Mucosa of rectum (tissue), 2 donors: Measurements from ENCODE around the gene FERD3L.
"Not testable (repeated sequence)": the region's sequence is repeated elsewhere in the genome, so short reads cannot be mapped to it uniquely, and the experiment has no call there.

Source experiments
- H3K27ac ChIP-seq, 2 donors: one replicate each; pipeline ENCODE4 v1.7.0; 2013; ENCODE audit warnings: inconsistent platforms in 2 of 2, low read depth in 2 of 2, low read length in 2 of 2
- H3K27me3 ChIP-seq, 2 donors: one replicate each; pipeline ENCODE4 v1.7.0; 2013; ENCODE audit warnings: low read length in 2 of 2; ENCODE audit not compliant: control insufficient read depth in 2 of 2, insufficient read depth in 2 of 2
- H3K36me3 ChIP-seq, 2 donors: one replicate each; pipeline ENCODE4 v1.7.0; 2013; ENCODE audit warnings: low read length in 2 of 2; ENCODE audit not compliant: control insufficient read depth in 2 of 2, insufficient read depth in 2 of 2
- H3K4me1 ChIP-seq, 2 donors: one replicate each; pipeline ENCODE4 v1.7.0; 2013; ENCODE audit warnings: low read length in 2 of 2, mild to moderate bottlenecking in 1 of 2; ENCODE audit not compliant: control insufficient read depth in 2 of 2, insufficient read depth in 2 of 2
- H3K4me3 ChIP-seq, 2 donors: one replicate each; pipeline ENCODE4 v1.7.0; 2013; ENCODE audit warnings: low read length in 2 of 2
- H3K9ac ChIP-seq, 2 donors: one replicate each; pipeline ENCODE4 v1.7.0; 2013; ENCODE audit warnings: low read length in 2 of 2, low read depth in 1 of 2, mild to moderate bottlenecking in 1 of 2
- H3K9me3 ChIP-seq, 2 donors: one replicate each; pipeline ENCODE4 v1.7.0; 2013; ENCODE audit warnings: low read length in 2 of 2; ENCODE audit not compliant: control insufficient read depth in 2 of 2
- donor health status: healthy.
- donor health status: Normal muscosa, but diverticular disease.

Gene FERD3L, protein sequence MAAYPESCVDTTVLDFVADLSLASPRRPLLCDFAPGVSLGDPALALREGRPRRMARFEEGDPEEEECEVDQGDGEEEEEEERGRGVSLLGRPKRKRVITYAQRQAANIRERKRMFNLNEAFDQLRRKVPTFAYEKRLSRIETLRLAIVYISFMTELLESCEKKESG

DNA sequence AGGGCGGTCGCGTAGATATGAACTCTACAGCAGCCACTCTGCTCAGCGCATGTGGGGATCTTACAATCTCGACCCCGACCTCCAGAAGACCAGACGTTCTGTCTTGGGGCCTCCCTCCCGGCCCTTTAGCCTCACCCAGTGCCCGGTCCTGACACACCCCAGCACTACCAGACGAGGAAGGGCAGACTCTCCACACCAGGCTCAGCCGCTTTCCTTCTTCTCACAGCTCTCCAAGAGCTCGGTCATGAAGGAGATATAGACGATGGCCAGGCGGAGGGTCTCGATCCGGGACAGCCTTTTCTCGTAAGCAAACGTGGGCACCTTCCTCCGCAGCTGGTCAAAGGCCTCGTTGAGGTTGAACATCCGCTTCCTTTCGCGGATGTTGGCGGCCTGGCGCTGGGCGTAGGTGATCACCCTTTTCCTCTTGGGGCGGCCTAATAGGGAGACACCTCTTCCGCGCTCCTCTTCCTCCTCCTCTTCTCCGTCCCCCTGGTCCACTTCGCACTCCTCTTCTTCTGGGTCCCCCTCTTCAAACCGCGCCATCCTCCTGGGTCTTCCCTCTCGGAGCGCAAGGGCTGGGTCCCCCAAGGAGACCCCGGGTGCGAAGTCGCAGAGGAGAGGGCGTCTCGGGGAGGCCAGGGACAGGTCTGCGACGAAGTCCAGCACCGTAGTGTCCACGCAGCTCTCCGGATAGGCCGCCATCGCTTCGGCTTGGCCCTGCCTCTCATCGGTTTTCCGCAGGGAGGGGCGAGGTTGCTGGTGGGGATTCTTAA lies at the start of gene FERD3L:
FERD3L (minus strand) TSS at position 761 of the 773 bp plus-strand sequence; CDS start at position 702, 59 bp downstream.
- H3K9me3 ChIP-seq, result peaks cover 0 to 6% of the 10 kb centered on the region in 2 donors
- peaks cover 7 to 12% of the 10 kb centered on the region in 2 donors for H3K27me3 ChIP-seq
- no peaks in the 10 kb centered on the region for H3K4me1 ChIP-seq
- H3K27ac ChIP-seq, result no peak within 1 kb of the TSS
- H3K4me3 ChIP-seq, result no peak within 1 kb of the TSS
- H3K36me3 ChIP-seq, result no peaks in the 10 kb centered on the region
- no peak within 1 kb of the TSS for H3K9ac ChIP-seq

GRCh38 chr7:19194417-19194816 lies 49.2 kb upstream of the FERD3L start:
- H3K27me3 ChIP-seq, H3K9ac ChIP-seq, H3K4me1 ChIP-seq, H3K9me3 ChIP-seq, H3K27ac ChIP-seq, H3K4me3 ChIP-seq, H3K36me3 ChIP-seq: not testable (repeated sequence)

DNA sequence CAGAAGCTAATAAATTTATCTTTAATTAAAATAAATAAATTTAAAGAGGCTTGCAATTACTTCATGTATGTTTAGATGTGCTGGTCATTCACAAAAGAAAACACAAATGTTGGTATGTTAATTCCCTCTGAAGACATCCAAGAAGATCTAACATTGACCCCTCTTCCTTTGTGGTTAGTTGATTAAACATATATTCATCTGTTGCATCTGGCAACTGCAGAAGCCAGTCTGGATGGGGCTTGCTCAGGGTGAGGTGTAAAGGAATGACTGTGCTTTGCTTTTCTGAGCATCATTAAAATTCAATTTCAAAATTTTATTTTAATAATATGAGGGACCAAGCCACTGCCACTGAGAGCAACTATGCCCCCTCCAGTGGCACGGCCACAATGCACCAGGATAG lies 36.4 kb upstream of the FERD3L start:
- Histone ChIP-seq H3K9ac (no peak overlapping the region), H3K9me3 (peaks cover 6 to 10% of the 10 kb centered on the region in 2 donors), H3K4me1 (no peaks in the 10 kb centered on the region), H3K27ac (no peak overlapping the region), H3K36me3 (no peaks in the 10 kb centered on the region), H3K4me3 (no peak overlapping the region), H3K27me3 (no peaks in the 10 kb centered on the region)

- Histone ChIP-seq H3K36me3 (no peaks in the 10 kb centered on the region), H3K4me3 (no peak overlapping the region), H3K4me1 (no peaks in the 10 kb centered on the region), H3K9me3 (peaks cover 4 to 6% of the 10 kb centered on the region in 2 donors), H3K27me3 (no peaks in the 10 kb centered on the region), H3K9ac (no peak overlapping the region), H3K27ac (no peak overlapping the region)
These were observed 33.4 kb upstream of the FERD3L start for GRCh38 chr7:19178595-19178994.

GRCh38 chr7:19177269-19177668 lies 32.0 kb upstream of the FERD3L start:
- Histone ChIP-seq H3K27ac (no peak overlapping the region), H3K27me3 (no peaks in the 10 kb centered on the region), H3K9me3 (peaks cover 3% of the 10 kb centered on the region in 2 donors), H3K36me3 (no peaks in the 10 kb centered on the region), H3K4me1 (no peaks in the 10 kb centered on the region), H3K9ac (no peak overlapping the region), H3K4me3 (no peak overlapping the region)

DNA sequence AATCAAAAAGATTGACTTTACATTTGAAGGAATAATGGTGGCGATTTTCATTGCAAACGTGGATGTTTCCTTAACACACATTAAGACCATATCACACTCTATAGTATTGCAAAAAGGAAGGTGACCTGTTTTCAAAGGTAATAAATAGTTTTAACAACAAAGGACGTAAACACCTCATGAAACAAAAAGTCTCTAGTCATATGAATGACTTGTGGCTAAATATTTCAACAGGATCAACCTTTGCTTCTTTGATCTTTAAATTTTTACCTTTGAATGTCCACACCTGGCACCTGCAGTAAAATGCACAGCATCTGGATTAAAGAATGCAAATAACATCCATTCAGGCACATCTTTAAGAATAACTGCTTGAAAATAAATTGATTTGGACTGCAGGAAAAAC lies 30.0 kb upstream of the FERD3L start:
- no peaks in the 10 kb centered on the region for H3K4me1 ChIP-seq
- no peaks in the 10 kb centered on the region for H3K9me3 ChIP-seq
- H3K27me3 ChIP-seq, result no peaks in the 10 kb centered on the region
- H3K36me3 ChIP-seq, result no peaks in the 10 kb centered on the region
- no peak overlapping the region for H3K9ac ChIP-seq
- H3K4me3 ChIP-seq, result no peak overlapping the region
- no peak overlapping the region for H3K27ac ChIP-seq

DNA sequence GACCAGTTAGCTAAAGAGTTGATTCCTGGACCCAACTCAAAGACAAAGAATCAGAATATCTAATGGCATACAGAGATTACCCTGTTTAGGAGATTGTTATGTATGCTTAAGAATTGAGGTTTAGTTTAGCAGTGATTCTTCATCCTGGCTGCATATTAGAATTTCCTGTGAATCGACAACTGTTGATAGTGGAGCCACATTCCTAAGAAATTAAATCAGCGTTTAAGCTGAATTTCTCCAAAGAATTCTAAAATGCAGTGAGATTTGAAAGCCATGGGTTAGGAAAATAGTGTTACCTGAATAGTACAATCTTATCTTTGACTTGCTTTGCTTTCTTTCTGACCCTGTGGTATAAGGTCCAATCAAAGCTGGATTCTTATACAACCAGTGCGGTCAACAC lies 16.4 kb upstream of the FERD3L start:
- Histone ChIP-seq H3K9me3 (peaks cover 0 to 5% of the 10 kb centered on the region in 2 donors), H3K27me3 (no peaks in the 10 kb centered on the region), H3K9ac (no peak overlapping the region), H3K4me1 (no peaks in the 10 kb centered on the region), H3K36me3 (no peaks in the 10 kb centered on the region), H3K4me3 (no peak overlapping the region), H3K27ac (no peak overlapping the region)

DNA sequence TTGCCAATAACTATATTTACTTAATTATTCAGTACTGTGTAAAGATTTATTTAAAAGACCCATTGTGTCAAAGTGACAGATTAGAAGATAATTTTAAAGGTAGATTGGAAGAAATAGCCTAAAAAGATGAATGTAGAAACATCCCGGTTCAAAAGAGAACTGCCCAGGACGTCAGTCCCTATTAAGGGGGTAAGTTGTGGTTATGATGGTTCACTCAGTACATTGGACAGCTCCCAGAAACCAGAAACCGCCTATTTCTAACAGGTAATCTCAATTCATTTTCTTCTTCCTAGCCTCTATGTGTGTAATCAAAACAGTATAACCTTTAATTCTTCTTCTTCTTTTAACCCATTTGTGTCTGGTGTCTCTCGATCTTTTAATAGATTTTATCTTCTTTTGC lies 1.5 kb upstream of the FERD3L start:
- peaks cover 0 to 6% of the 10 kb centered on the region in 2 donors for H3K9me3 ChIP-seq
- H3K4me1 ChIP-seq, result no peaks in the 10 kb centered on the region
- peaks cover 7 to 12% of the 10 kb centered on the region in 2 donors for H3K27me3 ChIP-seq
- H3K36me3 ChIP-seq, result no peaks in the 10 kb centered on the region
- H3K4me3 ChIP-seq, result no peak overlapping the region
- no peak overlapping the region for H3K27ac ChIP-seq
- no peak overlapping the region for H3K9ac ChIP-seq

DNA sequence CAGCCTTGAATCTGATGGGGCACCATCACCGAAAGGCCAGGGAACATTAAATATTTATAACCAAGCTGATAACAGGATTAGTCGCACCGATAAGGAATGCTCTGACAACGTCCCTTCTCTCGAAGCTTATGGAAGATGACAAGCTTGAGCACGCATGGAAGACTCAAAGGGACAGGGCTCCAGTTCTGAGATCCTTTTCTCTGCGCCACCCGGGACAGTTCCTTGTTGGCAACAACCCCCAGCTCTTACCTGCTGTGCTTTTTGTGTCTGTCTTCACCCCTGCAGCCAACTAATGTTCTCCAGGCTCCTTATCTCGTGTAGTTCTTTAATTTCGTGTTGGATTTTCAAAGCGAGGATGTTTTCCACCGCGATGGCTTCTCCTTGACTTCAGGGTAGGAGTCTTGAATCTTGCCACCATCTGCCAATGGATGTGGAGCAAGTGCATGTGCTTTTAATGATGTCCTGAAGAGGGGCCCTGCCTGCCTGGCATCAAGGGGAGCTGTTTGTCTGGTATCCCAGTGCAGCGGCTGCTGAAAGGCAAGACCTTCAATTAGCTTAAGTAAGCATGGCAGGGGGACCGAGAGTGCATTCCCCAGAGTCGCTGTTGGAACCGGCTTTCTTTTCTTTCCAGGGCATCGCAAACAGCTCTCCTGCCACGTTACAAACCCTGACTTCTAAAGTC lies 354 bp upstream of the FERD3L start:
- peaks cover 0 to 6% of the 10 kb centered on the region in 2 donors for H3K9me3 ChIP-seq
- H3K4me1 ChIP-seq, result no peaks in the 10 kb centered on the region
- H3K27ac ChIP-seq, result no peak overlapping the region
- no peak overlapping the region for H3K9ac ChIP-seq
- peaks cover 7 to 12% of the 10 kb centered on the region in 2 donors for H3K27me3 ChIP-seq
- H3K36me3 ChIP-seq, result no peaks in the 10 kb centered on the region
- H3K4me3 ChIP-seq, result no peak overlapping the region

DNA sequence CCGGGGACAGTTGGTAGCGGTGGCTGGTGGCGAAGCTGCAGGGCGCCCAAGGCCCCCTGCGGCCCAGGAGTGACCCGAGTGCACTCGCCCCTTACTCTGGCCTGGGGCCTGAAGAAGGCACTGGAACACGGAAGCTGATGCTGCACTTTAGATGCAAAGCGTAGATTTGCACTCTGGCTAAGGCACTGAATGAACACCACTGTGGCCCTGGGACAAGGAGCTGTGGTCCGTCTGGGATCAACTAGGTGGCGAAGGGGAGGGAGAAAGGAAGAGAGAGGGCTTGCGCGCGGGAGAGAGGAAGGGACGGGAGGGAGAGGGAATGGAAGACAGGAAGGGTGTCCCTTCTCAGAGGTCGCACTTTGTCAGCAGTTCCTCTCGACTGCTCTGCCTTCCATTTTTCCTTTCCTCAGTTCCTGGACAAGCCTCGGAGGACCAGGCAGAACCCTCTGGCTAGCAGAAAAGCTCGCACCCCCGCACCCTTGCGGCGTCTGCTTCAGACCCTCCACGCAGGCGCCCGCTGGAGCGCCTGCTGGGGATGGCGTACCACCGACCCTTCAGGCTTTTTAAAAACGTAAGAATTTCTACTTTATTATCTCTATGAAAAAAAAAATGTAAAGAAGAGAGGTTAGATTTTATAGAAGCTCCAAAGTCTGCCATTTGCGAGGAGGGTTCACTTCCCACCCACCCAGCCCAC lies 1.2 kb downstream of the FERD3L start:
- Histone ChIP-seq H3K27ac (no peak overlapping the region), H3K4me1 (no peaks in the 10 kb centered on the region), H3K27me3 (peaks cover 7 to 12% of the 10 kb centered on the region in 2 donors), H3K9me3 (peaks cover 0 to 6% of the 10 kb centered on the region in 2 donors), H3K4me3 (no peak overlapping the region), H3K36me3 (no peaks in the 10 kb centered on the region), H3K9ac (no peak overlapping the region)
